NCI-H82 treated with DMSO at 0.1 percent for 48 hours (cell line): ENCODE data around the gene EGFL7.

ENCODE experiments used
- DNase-seq: peaks from one replicate; lab custom pipeline; 2025; ENCODE audit not compliant: unreplicated experiment; lab: John Stamatoyannopoulos, UW

The EGFL7 gene

GRCh38 chr9:136658849-136659535 lies 3.7 kb upstream of the EGFL7 start:
- DNase-seq, result no peak

- no peak for DNase-seq
These were observed 2.6 kb upstream of the EGFL7 start for GRCh38 chr9:136659861-136660784.

- DNase-seq, result no peak
These were observed 1.7 kb upstream of the EGFL7 start for GRCh38 chr9:136660971-136661550.

GRCh38 chr9:136661641-136662325 lies 933 bp upstream of the EGFL7 start:
- no peak for DNase-seq

- DNase-seq, result no peak
These were observed 425 bp upstream of the EGFL7 start for GRCh38 chr9:136662326-136662655.

- no peak for DNase-seq
These were observed 1.5 kb downstream of the EGFL7 start for GRCh38 chr9:136664000-136664915.

- DNase-seq, result no peak
These were observed 2.5 kb downstream of the EGFL7 start for GRCh38 chr9:136665111-136665703.

GRCh38 chr9:136665704-136666371 lies 3.1 kb downstream of the EGFL7 start:
- DNase-seq, result no peak

GRCh38 chr9:136666372-136667213 lies 3.9 kb downstream of the EGFL7 start:
- DNase-seq, result no peak

GRCh38 chr9:136667214-136667939 lies 4.7 kb downstream of the EGFL7 start:
- no peak for DNase-seq

GRCh38 chr9:136667940-136668760 lies 5.4 kb downstream of the EGFL7 start:
- no peak for DNase-seq

GRCh38 chr9:136668983-136669790 lies 6.5 kb downstream of the EGFL7 start:
- no peak for DNase-seq

GRCh38 chr9:136669791-136670464 lies 7.2 kb downstream of the EGFL7 start:
- DNase-seq, result no peak

- no peak for DNase-seq
These were observed 8.0 kb downstream of the EGFL7 start for GRCh38 chr9:136670576-136671253.

- no peak for DNase-seq
These were observed 8.5 kb downstream of the EGFL7 start for GRCh38 chr9:136671254-136671614.
